Measurements from ENCODE around the gene SLC27A5.
"Not testable (repeated sequence)": the region's sequence is repeated elsewhere in the genome, so short reads cannot be mapped to it uniquely, and the experiment has no call there.

The SLC27A5 gene

GRCh38 chr19:58497634-58498170 is 14.1 kb downstream of the SLC27A5 start:
- no peak for DNase-seq (ENCODE audit: low spot score)

- no peak for DNase-seq (ENCODE audit: low spot score)
Observed at GRCh38 chr19:58492265-58492664, 19.5 kb downstream of the SLC27A5 start.

- no peak for DNase-seq (ENCODE audit: low spot score)
Observed at GRCh38 chr19:58491393-58491792, 20.4 kb downstream of the SLC27A5 start.

- DNase-seq (ENCODE audit: low spot score) = not testable (repeated sequence)
Observed at GRCh38 chr19:58484349-58484748, 27.4 kb downstream of the SLC27A5 start.

DNA sequence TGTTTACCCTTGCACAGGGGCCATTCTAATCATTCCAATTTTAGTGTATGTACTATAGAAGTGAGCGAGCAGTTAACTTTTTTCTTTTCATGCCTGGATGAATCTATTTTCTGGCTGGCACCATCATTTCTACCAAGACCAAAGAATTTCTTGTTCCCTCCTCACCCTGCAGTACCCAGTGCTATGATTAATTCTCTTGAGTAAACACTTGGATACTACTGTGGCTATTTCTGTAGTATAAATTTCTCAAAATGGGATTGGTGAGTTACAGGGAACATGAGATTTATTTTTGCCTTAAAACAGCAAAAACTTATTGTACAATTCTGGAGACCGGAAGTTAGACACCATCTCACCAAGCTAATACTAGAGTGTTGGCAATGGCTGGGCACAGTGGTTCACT is 28.0 kb downstream of the SLC27A5 start:
- no peak for DNase-seq (ENCODE audit: low spot score)

- no peak for DNase-seq (ENCODE audit: low spot score)
Observed at GRCh38 chr19:58482372-58482771, 29.4 kb downstream of the SLC27A5 start.

- no peak for DNase-seq (ENCODE audit: low spot score)
Observed at GRCh38 chr19:58480831-58481230, 31.0 kb downstream of the SLC27A5 start.

DNA sequence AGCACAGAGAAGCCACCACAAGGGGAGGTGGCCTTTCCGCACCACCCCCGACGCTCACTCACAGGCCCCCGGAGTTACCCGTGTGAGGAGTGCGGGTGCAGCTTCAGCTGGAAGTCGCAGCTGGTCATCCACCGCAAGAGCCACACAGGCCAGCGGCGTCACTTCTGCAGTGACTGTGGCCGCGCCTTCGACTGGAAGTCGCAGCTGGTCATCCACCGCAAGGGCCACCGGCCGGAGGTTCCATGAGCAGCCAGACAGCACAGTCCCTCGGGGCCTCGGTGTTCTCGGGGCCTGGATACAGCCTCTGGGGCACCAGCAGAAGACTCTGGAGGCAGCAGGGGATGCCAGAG is 31.3 kb downstream of the SLC27A5 start:
- no peak for DNase-seq (ENCODE audit: low spot score)

DNA sequence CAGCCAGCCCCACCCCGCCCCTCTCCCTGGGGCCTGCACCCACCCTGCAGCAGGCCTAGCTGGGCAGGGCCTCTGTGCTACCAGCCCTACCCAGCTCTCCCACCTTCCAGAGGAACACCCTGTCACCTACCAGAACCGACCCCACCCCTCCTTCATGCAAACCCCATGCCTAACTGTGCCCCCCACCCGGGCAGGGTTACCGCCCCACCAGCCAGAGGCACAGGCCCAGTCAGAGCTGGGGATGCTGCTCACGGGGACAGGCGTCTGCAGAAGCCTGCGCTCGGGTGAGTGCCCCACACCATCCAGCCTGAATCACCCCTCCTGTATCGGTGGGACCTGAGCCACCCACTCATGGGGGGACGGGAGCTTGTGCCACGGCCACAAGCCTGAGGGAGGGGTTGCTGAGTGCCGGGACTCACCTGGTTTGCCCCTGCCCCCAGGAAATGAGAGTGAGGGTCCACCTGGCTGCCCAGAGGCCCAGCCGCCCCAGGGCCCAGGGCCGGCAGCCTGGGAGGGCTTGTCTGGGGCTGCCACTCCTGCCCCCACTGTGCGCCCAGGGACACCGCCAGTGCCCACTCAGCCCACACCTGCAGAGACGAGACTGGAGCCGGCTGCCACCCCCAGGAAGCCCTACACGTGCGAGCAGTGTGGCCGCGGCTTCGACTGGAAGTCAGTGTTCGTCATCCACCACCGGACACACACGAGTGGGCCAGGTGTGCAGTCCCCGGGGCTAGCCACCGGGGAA is 31.9 kb downstream of the SLC27A5 start:
- no peak for DNase-seq (ENCODE audit: low spot score)

GRCh38 chr19:58479303-58479702 is 32.5 kb downstream of the SLC27A5 start:
- no peak for DNase-seq (ENCODE audit: low spot score)

DNA sequence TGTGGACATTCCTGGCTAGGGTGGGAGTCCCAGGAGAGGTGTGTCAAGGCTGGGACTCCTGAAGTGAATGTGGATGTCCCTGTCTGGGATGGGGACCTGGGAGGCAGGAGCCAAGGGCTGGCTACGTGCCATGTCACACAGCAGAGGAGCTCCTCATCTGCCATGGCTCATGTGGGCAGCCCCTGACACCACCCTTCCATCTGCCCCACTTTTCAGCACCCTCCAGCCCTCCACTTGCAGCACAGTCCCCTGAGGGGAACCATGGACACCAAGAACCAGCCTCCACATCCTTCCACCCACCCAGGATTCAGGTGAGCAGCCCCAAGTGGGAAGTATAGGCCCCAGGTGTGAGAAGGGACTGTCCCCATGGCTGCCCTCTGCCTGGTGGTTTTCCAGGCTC is 33.9 kb downstream of the SLC27A5 start:
- no peak for DNase-seq (ENCODE audit: low spot score)

GRCh38 chr19:58477130-58477529 is 34.7 kb downstream of the SLC27A5 start:
- no peak for DNase-seq (ENCODE audit: low spot score)

- DNase-seq (ENCODE audit: low spot score) = peak; percentile 30
Observed at GRCh38 chr19:58476498-58477015, 35.2 kb downstream of the SLC27A5 start.

DNA sequence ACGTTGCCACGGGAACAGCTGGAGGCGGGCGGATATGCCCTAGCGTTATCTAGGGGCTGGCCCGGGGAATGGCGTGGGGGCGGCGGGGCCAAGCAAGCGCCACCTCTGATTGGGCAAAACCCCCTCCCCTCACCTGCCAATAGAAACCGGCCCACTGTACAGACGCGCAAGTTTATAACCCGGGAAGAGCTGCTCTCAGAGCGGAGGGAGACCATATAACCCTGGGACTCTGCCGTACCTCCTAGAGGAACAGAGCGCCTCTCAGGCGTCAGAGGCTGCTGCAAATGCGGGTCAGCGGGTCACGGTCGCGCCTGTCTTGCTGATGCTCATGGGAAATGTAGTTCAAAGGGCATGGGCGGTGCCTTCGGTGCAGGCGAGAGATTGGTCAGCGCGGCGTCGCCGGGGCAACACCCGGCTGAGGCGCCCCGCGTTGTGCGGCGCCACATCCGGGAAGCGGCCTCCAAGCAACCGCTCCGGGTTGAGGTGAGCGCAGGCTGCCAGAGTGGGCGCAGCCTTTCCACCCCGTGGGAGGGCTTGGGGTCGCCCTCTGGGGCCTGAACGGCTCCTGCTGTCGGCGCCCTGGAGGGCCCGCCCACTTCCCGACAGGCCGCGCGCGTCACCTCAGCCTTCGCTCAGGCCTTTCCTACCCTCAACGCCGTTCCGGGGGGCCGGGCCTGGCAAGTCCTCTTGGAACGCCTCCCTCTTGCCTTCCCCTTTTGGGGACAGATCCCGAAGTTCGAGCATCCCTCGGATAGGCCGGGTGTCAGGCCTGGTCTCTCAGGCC is 35.9 kb downstream of the SLC27A5 start, which contains the start of gene ZNF446:
TSS of gene ZNF446 (plus strand) at position 639 of the 784 bp plus-strand sequence. CDS start 867 bp downstream, outside the sequence.
- DNase-seq (ENCODE audit: low spot score) = peak; percentile 99

DNA sequence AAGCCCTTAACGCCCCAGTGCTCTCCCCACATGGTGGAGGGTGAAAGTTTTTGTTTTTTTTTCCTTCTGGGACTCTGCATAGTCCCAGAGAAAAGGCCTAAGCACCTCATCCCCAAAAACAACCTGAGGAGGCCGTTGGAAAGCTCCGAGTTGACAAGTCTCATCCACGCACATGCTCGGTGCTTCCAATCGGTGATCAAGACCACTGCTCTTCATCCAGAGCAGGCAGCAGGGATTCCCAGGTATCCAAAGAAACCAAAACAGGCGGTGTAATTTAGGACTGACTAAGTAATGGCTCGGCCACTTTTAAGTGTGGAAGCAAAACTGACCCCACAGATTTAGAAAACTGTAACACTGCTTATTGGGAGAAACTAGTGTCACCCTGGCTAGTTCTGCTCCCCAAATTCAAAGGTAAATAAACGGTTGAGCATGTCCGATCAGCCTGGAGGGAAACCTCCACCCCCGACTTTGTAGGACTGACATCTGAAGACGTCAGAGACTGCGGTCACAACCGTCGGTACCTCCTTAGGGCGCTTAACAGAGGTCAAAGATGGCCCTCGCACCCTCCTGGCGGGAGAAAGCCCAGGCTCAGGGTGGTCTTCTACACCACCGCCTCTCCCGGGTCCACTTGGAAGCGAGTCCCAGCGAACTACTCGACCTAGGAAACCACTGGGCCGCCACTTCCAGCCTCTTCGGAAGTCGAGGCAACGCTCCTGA is 36.6 kb downstream of the SLC27A5 start:
- DNase-seq (ENCODE audit: low spot score) = no peak

DNA sequence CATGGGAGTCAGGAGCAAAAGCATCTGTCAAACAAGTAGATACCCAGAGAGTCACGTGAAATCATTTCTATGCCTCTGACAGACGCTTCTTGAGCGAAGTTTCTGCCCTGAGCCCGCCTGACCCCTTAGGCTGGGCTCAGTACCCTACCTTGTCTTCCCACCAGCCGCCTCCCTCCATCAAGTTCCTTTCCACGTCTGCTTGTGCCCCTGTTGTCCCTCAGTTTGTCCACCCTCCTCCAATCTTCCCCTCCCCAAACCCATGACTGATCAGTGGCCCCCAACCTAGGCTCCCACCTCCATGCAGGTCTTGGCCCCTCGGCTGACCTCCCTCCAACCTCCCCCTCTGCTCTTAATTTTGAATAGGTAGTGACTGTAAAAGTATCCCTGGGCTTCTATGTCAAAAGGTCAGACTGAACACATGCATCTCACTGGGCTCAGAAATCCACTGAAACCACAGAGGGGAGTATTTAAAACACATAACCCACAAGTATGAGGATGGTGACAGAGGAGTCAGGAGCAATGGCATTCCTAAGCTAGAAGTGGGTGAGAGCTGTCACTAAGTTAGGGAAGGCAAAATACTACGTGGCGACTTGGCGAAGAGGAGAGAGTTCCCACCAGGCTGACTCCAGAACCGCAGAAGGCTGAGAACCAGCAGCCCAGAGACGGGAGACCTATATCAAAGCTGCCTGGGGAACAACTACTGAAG is 37.3 kb downstream of the SLC27A5 start:
- peak; percentile 74 for DNase-seq (ENCODE audit: low spot score)

GRCh38 chr19:58473775-58474174 is 38.0 kb downstream of the SLC27A5 start:
- no peak for DNase-seq (ENCODE audit: low spot score)

DNA sequence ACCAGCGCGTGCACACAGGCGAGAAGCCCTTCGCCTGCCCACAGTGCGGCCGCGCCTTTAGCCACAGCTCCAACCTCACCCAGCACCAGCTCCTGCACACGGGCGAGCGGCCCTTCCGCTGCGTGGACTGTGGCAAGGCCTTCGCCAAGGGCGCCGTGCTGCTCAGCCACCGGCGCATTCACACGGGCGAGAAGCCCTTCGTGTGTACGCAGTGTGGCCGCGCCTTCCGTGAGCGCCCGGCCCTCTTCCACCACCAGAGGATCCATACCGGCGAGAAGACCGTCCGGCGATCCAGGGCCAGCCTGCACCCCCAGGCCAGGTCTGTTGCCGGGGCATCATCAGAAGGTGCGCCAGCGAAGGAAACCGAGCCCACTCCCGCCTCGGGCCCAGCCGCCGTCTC is 40.1 kb downstream of the SLC27A5 start:
- DNase-seq (ENCODE audit: low spot score) = no peak

DNA sequence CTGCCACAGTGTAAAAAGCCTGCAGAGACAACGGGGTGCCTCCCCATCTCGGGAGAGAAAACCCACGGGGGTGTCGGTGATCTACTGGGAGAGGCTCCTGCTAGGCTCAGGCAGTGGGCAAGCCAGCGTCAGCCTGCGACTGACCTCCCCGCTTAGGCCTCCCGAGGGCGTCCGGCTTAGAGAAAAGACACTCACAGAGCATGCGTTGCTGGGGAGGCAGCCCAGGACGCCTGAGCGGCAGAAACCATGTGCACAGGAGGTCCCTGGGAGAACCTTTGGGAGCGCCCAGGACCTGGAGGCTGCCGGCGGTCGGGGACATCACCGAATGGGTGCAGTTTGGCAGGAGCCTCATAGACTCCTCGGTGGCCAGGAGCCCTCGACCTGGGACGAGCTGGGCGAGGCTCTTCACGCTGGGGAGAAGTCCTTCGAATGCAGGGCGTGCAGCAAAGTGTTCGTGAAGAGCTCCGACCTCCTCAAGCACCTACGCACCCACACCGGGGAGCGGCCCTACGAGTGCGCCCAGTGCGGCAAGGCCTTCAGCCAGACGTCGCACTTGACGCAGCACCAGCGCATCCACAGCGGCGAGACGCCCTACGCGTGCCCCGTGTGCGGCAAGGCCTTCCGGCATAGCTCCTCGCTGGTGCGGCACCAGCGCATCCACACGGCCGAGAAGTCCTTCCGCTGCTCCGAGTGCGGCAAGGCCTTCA is 40.8 kb downstream of the SLC27A5 start:
- DNase-seq (ENCODE audit: low spot score) = not testable (repeated sequence)

GRCh38 chr19:58469241-58470013 is 42.4 kb downstream of the SLC27A5 start:
- no peak for DNase-seq (ENCODE audit: low spot score)

Measured in SW480 (cell line).